Measurements from ENCODE around the gene CLIP1.

GRCh38 chr12:122437656-122438121 is 15.2 kb upstream of the CLIP1 start:
- no peak for TF ChIP-seq EZH2 (IDR thresholded peaks at IDR 0.05; ENCODE audit: borderline replicate concordance, low read depth, low read length, poor library complexity, severe bottlenecking)
- TF ChIP-seq CTCF (conservative IDR thresholded peaks at IDR 0.05; ENCODE audit: low read depth, low read length), result no peak

All from A673 (cell line).